Measurements from ENCODE around the gene CCDC60.

The CCDC60 gene

GRCh38 chr12:119308708-119309456, 25.6 kb upstream of the CCDC60 start:
- Histone ChIP-seq H3K27me3 (ENCODE audit: control insufficient read depth in 2 of 2, insufficient read depth in 2 of 2, low read length in 2 of 2) (no peaks in the 10 kb centered on the region), H3K36me3 (ENCODE audit: control insufficient read depth in 2 of 2, insufficient read depth in 2 of 2, low read length in 2 of 2) (no peaks in the 10 kb centered on the region), H3K9ac (ENCODE audit: low read depth in 1 of 2, low read length in 2 of 2) (no peak overlapping the region), H3K4me1 (ENCODE audit: control insufficient read depth in 2 of 2, insufficient read depth in 2 of 2, low read length in 2 of 2) (no peaks in the 10 kb centered on the region), H3K27ac (ENCODE audit: low read depth in 2 of 2, low read length in 2 of 2) (no peak overlapping the region), H3K4me3 (ENCODE audit: low read length in 2 of 2) (no peak overlapping the region), H3K9me3 (ENCODE audit: control insufficient read depth in 2 of 2, low read length in 2 of 2) (no peaks in the 10 kb centered on the region)

- H3K9ac ChIP-seq (ENCODE audit: low read depth in 1 of 2, low read length in 2 of 2): no peak overlapping the region
- H3K36me3 ChIP-seq (ENCODE audit: control insufficient read depth in 2 of 2, insufficient read depth in 2 of 2, low read length in 2 of 2): no peaks in the 10 kb centered on the region
- H3K4me3 ChIP-seq (ENCODE audit: low read length in 2 of 2): no peak overlapping the region
- no peaks in the 10 kb centered on the region for H3K4me1 ChIP-seq (ENCODE audit: control insufficient read depth in 2 of 2, insufficient read depth in 2 of 2, low read length in 2 of 2)
- H3K9me3 ChIP-seq (ENCODE audit: control insufficient read depth in 2 of 2, low read length in 2 of 2): no peaks in the 10 kb centered on the region
- H3K27ac ChIP-seq (ENCODE audit: low read depth in 2 of 2, low read length in 2 of 2): no peak overlapping the region
- no peaks in the 10 kb centered on the region for H3K27me3 ChIP-seq (ENCODE audit: control insufficient read depth in 2 of 2, insufficient read depth in 2 of 2, low read length in 2 of 2)
Measured at GRCh38 chr12:119311878-119312277, 22.7 kb upstream of the CCDC60 start.

- no peaks in the 10 kb centered on the region for H3K4me1 ChIP-seq (ENCODE audit: control insufficient read depth in 2 of 2, insufficient read depth in 2 of 2, low read length in 2 of 2)
- H3K9me3 ChIP-seq (ENCODE audit: control insufficient read depth in 2 of 2, low read length in 2 of 2): no peaks in the 10 kb centered on the region
- no peak overlapping the region for H3K4me3 ChIP-seq (ENCODE audit: low read length in 2 of 2)
- H3K27ac ChIP-seq (ENCODE audit: low read depth in 2 of 2, low read length in 2 of 2): no peak overlapping the region
- H3K9ac ChIP-seq (ENCODE audit: low read depth in 1 of 2, low read length in 2 of 2): no peak overlapping the region
- no peaks in the 10 kb centered on the region for H3K36me3 ChIP-seq (ENCODE audit: control insufficient read depth in 2 of 2, insufficient read depth in 2 of 2, low read length in 2 of 2)
- H3K27me3 ChIP-seq (ENCODE audit: control insufficient read depth in 2 of 2, insufficient read depth in 2 of 2, low read length in 2 of 2): no peaks in the 10 kb centered on the region
Measured at GRCh38 chr12:119312904-119313303, 21.6 kb upstream of the CCDC60 start.

- no peak overlapping the region for H3K4me3 ChIP-seq (ENCODE audit: low read length in 2 of 2)
- no peaks in the 10 kb centered on the region for H3K27me3 ChIP-seq (ENCODE audit: control insufficient read depth in 2 of 2, insufficient read depth in 2 of 2, low read length in 2 of 2)
- H3K9me3 ChIP-seq (ENCODE audit: control insufficient read depth in 2 of 2, low read length in 2 of 2): no peaks in the 10 kb centered on the region
- H3K36me3 ChIP-seq (ENCODE audit: control insufficient read depth in 2 of 2, insufficient read depth in 2 of 2, low read length in 2 of 2): no peaks in the 10 kb centered on the region
- H3K9ac ChIP-seq (ENCODE audit: low read depth in 1 of 2, low read length in 2 of 2): no peak overlapping the region
- H3K27ac ChIP-seq (ENCODE audit: low read depth in 2 of 2, low read length in 2 of 2): no peak overlapping the region
- H3K4me1 ChIP-seq (ENCODE audit: control insufficient read depth in 2 of 2, insufficient read depth in 2 of 2, low read length in 2 of 2): no peaks in the 10 kb centered on the region
Measured at GRCh38 chr12:119314290-119314689, 20.2 kb upstream of the CCDC60 start.

GRCh38 chr12:119319638-119320037, 14.9 kb upstream of the CCDC60 start:
- no peaks in the 10 kb centered on the region for H3K9me3 ChIP-seq (ENCODE audit: control insufficient read depth in 2 of 2, low read length in 2 of 2)
- H3K27me3 ChIP-seq (ENCODE audit: control insufficient read depth in 2 of 2, insufficient read depth in 2 of 2, low read length in 2 of 2): no peaks in the 10 kb centered on the region
- no peaks in the 10 kb centered on the region for H3K36me3 ChIP-seq (ENCODE audit: control insufficient read depth in 2 of 2, insufficient read depth in 2 of 2, low read length in 2 of 2)
- no peaks in the 10 kb centered on the region for H3K4me1 ChIP-seq (ENCODE audit: control insufficient read depth in 2 of 2, insufficient read depth in 2 of 2, low read length in 2 of 2)
- H3K9ac ChIP-seq (ENCODE audit: low read depth in 1 of 2, low read length in 2 of 2): no peak overlapping the region
- H3K4me3 ChIP-seq (ENCODE audit: low read length in 2 of 2): no peak overlapping the region
- H3K27ac ChIP-seq (ENCODE audit: low read depth in 2 of 2, low read length in 2 of 2): no peak overlapping the region

GRCh38 chr12:119320678-119321077, 13.9 kb upstream of the CCDC60 start:
- H3K9me3 ChIP-seq (ENCODE audit: control insufficient read depth in 2 of 2, low read length in 2 of 2): no peaks in the 10 kb centered on the region

GRCh38 chr12:119322301-119322723, 12.2 kb upstream of the CCDC60 start:
- no peaks in the 10 kb centered on the region for H3K4me1 ChIP-seq (ENCODE audit: control insufficient read depth in 2 of 2, insufficient read depth in 2 of 2, low read length in 2 of 2)
- H3K4me3 ChIP-seq (ENCODE audit: low read length in 2 of 2): no peak overlapping the region
- no peak overlapping the region for H3K27ac ChIP-seq (ENCODE audit: low read depth in 2 of 2, low read length in 2 of 2)
- H3K9ac ChIP-seq (ENCODE audit: low read depth in 1 of 2, low read length in 2 of 2): no peak overlapping the region
- no peaks in the 10 kb centered on the region for H3K9me3 ChIP-seq (ENCODE audit: control insufficient read depth in 2 of 2, low read length in 2 of 2)
- H3K36me3 ChIP-seq (ENCODE audit: control insufficient read depth in 2 of 2, insufficient read depth in 2 of 2, low read length in 2 of 2): no peaks in the 10 kb centered on the region
- no peaks in the 10 kb centered on the region for H3K27me3 ChIP-seq (ENCODE audit: control insufficient read depth in 2 of 2, insufficient read depth in 2 of 2, low read length in 2 of 2)

More at GRCh38 chr12:119320678-119321077, 13.9 kb upstream of the CCDC60 start:
- no peak overlapping the region for H3K4me3 ChIP-seq (ENCODE audit: low read length in 2 of 2)
- H3K36me3 ChIP-seq (ENCODE audit: control insufficient read depth in 2 of 2, insufficient read depth in 2 of 2, low read length in 2 of 2): no peaks in the 10 kb centered on the region
- no peak overlapping the region for H3K9ac ChIP-seq (ENCODE audit: low read depth in 1 of 2, low read length in 2 of 2)
- no peaks in the 10 kb centered on the region for H3K27me3 ChIP-seq (ENCODE audit: control insufficient read depth in 2 of 2, insufficient read depth in 2 of 2, low read length in 2 of 2)
- no peak overlapping the region for H3K27ac ChIP-seq (ENCODE audit: low read depth in 2 of 2, low read length in 2 of 2)
- no peaks in the 10 kb centered on the region for H3K4me1 ChIP-seq (ENCODE audit: control insufficient read depth in 2 of 2, insufficient read depth in 2 of 2, low read length in 2 of 2)

- no peaks in the 10 kb centered on the region for H3K36me3 ChIP-seq (ENCODE audit: control insufficient read depth in 2 of 2, insufficient read depth in 2 of 2, low read length in 2 of 2)
- no peaks in the 10 kb centered on the region for H3K9me3 ChIP-seq (ENCODE audit: control insufficient read depth in 2 of 2, low read length in 2 of 2)
- H3K4me1 ChIP-seq (ENCODE audit: control insufficient read depth in 2 of 2, insufficient read depth in 2 of 2, low read length in 2 of 2): no peaks in the 10 kb centered on the region
- H3K9ac ChIP-seq (ENCODE audit: low read depth in 1 of 2, low read length in 2 of 2): no peak overlapping the region
- no peak overlapping the region for H3K27ac ChIP-seq (ENCODE audit: low read depth in 2 of 2, low read length in 2 of 2)
- H3K27me3 ChIP-seq (ENCODE audit: control insufficient read depth in 2 of 2, insufficient read depth in 2 of 2, low read length in 2 of 2): no peaks in the 10 kb centered on the region
- H3K4me3 ChIP-seq (ENCODE audit: low read length in 2 of 2): no peak overlapping the region
Measured at GRCh38 chr12:119325813-119326212, 8.7 kb upstream of the CCDC60 start.

GRCh38 chr12:119326341-119326740, 8.2 kb upstream of the CCDC60 start:
- Histone ChIP-seq H3K4me3 (ENCODE audit: low read length in 2 of 2) (no peak overlapping the region), H3K4me1 (ENCODE audit: control insufficient read depth in 2 of 2, insufficient read depth in 2 of 2, low read length in 2 of 2) (no peaks in the 10 kb centered on the region), H3K27me3 (ENCODE audit: control insufficient read depth in 2 of 2, insufficient read depth in 2 of 2, low read length in 2 of 2) (no peaks in the 10 kb centered on the region), H3K27ac (ENCODE audit: low read depth in 2 of 2, low read length in 2 of 2) (no peak overlapping the region), H3K9ac (ENCODE audit: low read depth in 1 of 2, low read length in 2 of 2) (no peak overlapping the region), H3K36me3 (ENCODE audit: control insufficient read depth in 2 of 2, insufficient read depth in 2 of 2, low read length in 2 of 2) (no peaks in the 10 kb centered on the region), H3K9me3 (ENCODE audit: control insufficient read depth in 2 of 2, low read length in 2 of 2) (no peaks in the 10 kb centered on the region)

GRCh38 chr12:119327471-119327870, 7.1 kb upstream of the CCDC60 start:
- Histone ChIP-seq H3K9me3 (ENCODE audit: control insufficient read depth in 2 of 2, low read length in 2 of 2) (no peaks in the 10 kb centered on the region), H3K36me3 (ENCODE audit: control insufficient read depth in 2 of 2, insufficient read depth in 2 of 2, low read length in 2 of 2) (no peaks in the 10 kb centered on the region), H3K9ac (ENCODE audit: low read depth in 1 of 2, low read length in 2 of 2) (no peak overlapping the region), H3K4me3 (ENCODE audit: low read length in 2 of 2) (no peak overlapping the region), H3K27ac (ENCODE audit: low read depth in 2 of 2, low read length in 2 of 2) (no peak overlapping the region), H3K27me3 (ENCODE audit: control insufficient read depth in 2 of 2, insufficient read depth in 2 of 2, low read length in 2 of 2) (no peaks in the 10 kb centered on the region), H3K4me1 (ENCODE audit: control insufficient read depth in 2 of 2, insufficient read depth in 2 of 2, low read length in 2 of 2) (no peaks in the 10 kb centered on the region)

All from mucosa of rectum (tissue), 2 donors.